ENCODE data around the gene IL2RA.

Gene IL2RA

GRCh38 chr10:5981529-5981928 lies 80.6 kb downstream of the IL2RA start:
- Histone ChIP-seq H2AFZ (ENCODE audit: low read depth, low read length, severe bottlenecking) (no peak overlapping the region), H3K27ac (ENCODE audit: low read depth, low read length) (no peak overlapping the region), H3K9me2 (replicated peaks; ENCODE audit: insufficient read depth, low read length) (no peaks in the 10 kb centered on the region), H3K79me2 (ENCODE audit: insufficient read depth, low read length) (no peaks in the 10 kb centered on the region), H3K4me2 (ENCODE audit: low read depth, low read length, poor library complexity, severe bottlenecking) (no peak overlapping the region), H3K9ac (ENCODE audit: low read length) (no peak overlapping the region), H3K27me3 (ENCODE audit: low read length) (no peaks in the 10 kb centered on the region), H3F3A (ENCODE audit: insufficient read depth) (no peaks in the 10 kb centered on the region), H3K36me3 (ENCODE audit: low read length) (no peaks in the 10 kb centered on the region), H3K9me3 (ENCODE audit: insufficient read depth, low read length) (no peaks in the 10 kb centered on the region), H4K20me1 (ENCODE audit: low read depth, low read length) (no peaks in the 10 kb centered on the region), H3K4me3 (ENCODE audit: insufficient read depth, low read length, poor library complexity, severe bottlenecking) (no peak overlapping the region)
- TF ChIP-seq CTCF (IDR thresholded peaks at IDR 0.05; ENCODE audit: insufficient read depth, low read length, poor library complexity, severe bottlenecking) (no peak), EZH2phosphoT487 (conservative IDR thresholded peaks at IDR 0.05; ENCODE audit: low read length) (no peak)

GRCh38 chr10:5978230-5978489 lies 84.0 kb downstream of the IL2RA start:
- Histone ChIP-seq H3K4me3 (ENCODE audit: insufficient read depth, low read length, poor library complexity, severe bottlenecking) (peak overlapping the region; percentile 93), H3K79me2 (ENCODE audit: insufficient read depth, low read length) (no peaks in the 10 kb centered on the region), H3K9ac (ENCODE audit: low read length) (peak overlapping the region; percentile 60; the same call in 1 of the 2 replicates), H3K9me2 (replicated peaks; ENCODE audit: insufficient read depth, low read length) (no peaks in the 10 kb centered on the region), H2AFZ (ENCODE audit: low read depth, low read length, severe bottlenecking) (no peak overlapping the region), H3K4me2 (ENCODE audit: low read depth, low read length, poor library complexity, severe bottlenecking) (peak overlapping the region; percentile 69), H3F3A (ENCODE audit: insufficient read depth) (no peaks in the 10 kb centered on the region), H3K27ac (ENCODE audit: low read depth, low read length) (no peak overlapping the region), H3K36me3 (ENCODE audit: low read length) (no peaks in the 10 kb centered on the region), H3K9me3 (ENCODE audit: insufficient read depth, low read length) (no peaks in the 10 kb centered on the region), H4K20me1 (ENCODE audit: low read depth, low read length) (no peaks in the 10 kb centered on the region), H3K27me3 (ENCODE audit: low read length) (no peaks in the 10 kb centered on the region)
- TF ChIP-seq EZH2phosphoT487 (conservative IDR thresholded peaks at IDR 0.05; ENCODE audit: low read length) (no peak), CTCF (IDR thresholded peaks at IDR 0.05; ENCODE audit: insufficient read depth, low read length, poor library complexity, severe bottlenecking) (no peak)

DNA sequence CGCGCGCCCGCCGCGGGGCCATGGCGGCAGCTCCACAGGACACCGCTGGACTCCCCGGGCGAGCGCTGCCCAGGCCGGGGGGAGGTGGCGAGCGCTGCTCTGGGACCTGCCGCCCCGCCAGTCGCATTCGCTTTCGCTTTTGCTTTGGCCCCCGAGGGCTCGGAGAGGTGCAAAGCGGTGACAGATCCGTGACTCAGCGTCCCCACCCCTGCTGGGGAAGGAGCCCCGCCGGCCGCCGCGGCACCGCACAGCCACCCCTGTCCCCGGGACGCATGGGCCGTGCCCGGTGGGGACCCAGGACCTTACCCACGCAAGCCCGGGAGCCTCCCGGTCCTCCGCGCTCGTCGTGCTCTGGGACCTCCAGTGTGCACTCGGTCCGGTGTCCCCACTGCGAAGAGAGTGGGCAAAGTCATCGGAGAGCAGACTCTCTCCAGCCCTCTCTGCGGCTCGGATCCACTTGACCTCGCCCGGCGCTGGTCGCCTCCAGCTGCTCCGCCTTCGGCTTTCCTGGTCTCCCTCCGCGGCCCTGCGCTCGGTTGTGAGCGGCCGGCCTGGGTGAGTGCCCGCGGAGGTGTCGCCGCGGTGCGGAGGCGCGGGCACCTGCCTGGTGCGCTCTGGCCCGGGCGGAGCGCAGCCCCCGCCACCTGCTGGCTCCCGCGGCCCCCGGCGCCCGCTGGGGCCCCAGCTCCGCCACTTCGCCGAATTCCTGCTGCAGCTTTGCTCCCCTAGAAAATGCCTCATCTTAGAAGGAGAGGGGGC lies 84.5 kb downstream of the IL2RA start, which contains the start of gene IL15RA:
TSS of gene IL15RA (minus strand) at position 73 of the 759 bp plus-strand sequence. CDS start at position 22, 51 bp downstream.
- no peaks in the 10 kb centered on the region for H3K36me3 ChIP-seq (ENCODE audit: low read length)
- H2AFZ ChIP-seq (ENCODE audit: low read depth, low read length, severe bottlenecking), result peak within 1 kb of the TSS; percentile 94
- no peaks in the 10 kb centered on the region for H3K79me2 ChIP-seq (ENCODE audit: insufficient read depth, low read length)
- no peak within 1 kb of the TSS for H3K27ac ChIP-seq (ENCODE audit: low read depth, low read length)
- H3K27me3 ChIP-seq (ENCODE audit: low read length), result no peaks in the 10 kb centered on the region
- H3K4me3 ChIP-seq (ENCODE audit: insufficient read depth, low read length, poor library complexity, severe bottlenecking), result peak within 1 kb of the TSS; percentile 93
- H3K4me2 ChIP-seq (ENCODE audit: low read depth, low read length, poor library complexity, severe bottlenecking), result peak within 1 kb of the TSS; percentile 69
- no peaks in the 10 kb centered on the region for H3K9me3 ChIP-seq (ENCODE audit: insufficient read depth, low read length)
- peak within 1 kb of the TSS; percentile 60 for H3K9ac ChIP-seq (ENCODE audit: low read length)
- H3K9me2 ChIP-seq (replicated peaks; ENCODE audit: insufficient read depth, low read length), result no peaks in the 10 kb centered on the region
- H4K20me1 ChIP-seq (ENCODE audit: low read depth, low read length), result no peaks in the 10 kb centered on the region
- TF ChIP-seq CTCF (IDR thresholded peaks at IDR 0.05; ENCODE audit: insufficient read depth, low read length, poor library complexity, severe bottlenecking) (no peak), EZH2phosphoT487 (conservative IDR thresholded peaks at IDR 0.05; ENCODE audit: low read length) (no peak)
- no peaks in the 10 kb centered on the region for H3F3A ChIP-seq (ENCODE audit: insufficient read depth)
